Thoracic aorta (tissue), 2 donors: ENCODE measurements around the gene SMARCE1. TPM values are rescaled to one million over a fixed set of nuclear protein-coding genes. Genes with fewer than 3 reads are reported as not detected.

Experiments used
- ATAC-seq: fragments of 150-250 bp; one replicate; pipeline ENCODE4 v1.8.0; 2017; ENCODE audit warnings: low read depth; ENCODE audit not compliant: insufficient number of reproducible peaks, low FRiP score
- DNase-seq: peaks from one replicate; pipeline ENCODE4 v3.0.0-alpha.2; 2020; ENCODE audit warnings: low spot score
- H3K27ac ChIP-seq, 2 donors: fragments of 200-600 bp; sonication (generic); 1 replicate in 1 of 2; 2 replicates in 1 of 2; pipeline ENCODE4 v1.5.1; 2016; ENCODE audit warnings: mild to moderate bottlenecking in 2 of 2, moderate library complexity in 2 of 2
- H3K27me3 ChIP-seq: fragments of 200-600 bp; sonication (generic); replicated peaks from 2 replicates; pipeline ENCODE4 v1.6.0; 2016; ENCODE audit warnings: mild to moderate bottlenecking; ENCODE audit not compliant: insufficient read depth
- H3K36me3 ChIP-seq: fragments of 200-600 bp; sonication (generic); one replicate; pipeline ENCODE4 v1.5.1; 2016
- H3K4me1 ChIP-seq, 2 donors: fragments of 200-600 bp; sonication (generic); 1 replicate in 1 of 2; 2 replicates in 1 of 2; pipeline versions ENCODE4 v1.5.1 to v1.6.0; 2016; ENCODE audit warnings: low read depth in 2 of 2, mild to moderate bottlenecking in 1 of 2; ENCODE audit not compliant: control insufficient read depth in 1 of 2
- H3K4me3 ChIP-seq: fragments of 200-600 bp; sonication (generic); 2 replicates; pipeline ENCODE4 v1.5.1; 2016; ENCODE audit warnings: mild to moderate bottlenecking
- H3K9me3 ChIP-seq: fragments of 200-600 bp; sonication (generic); 2 replicates; pipeline ENCODE4 v1.5.1; 2016
- CTCF ChIP-seq: fragments of 200-600 bp; sonication (generic); IDR thresholded peaks from one replicate; pipeline ENCODE4 v1.5.1; 2019; ENCODE audit warnings: antibody characterized with exemption
- total RNA-seq, 2 donors: library from RNA; depleted of rRNA; stranded (reverse); fragments of >200 nt; gene quantifications; one replicate each; pipeline versions ENCODE4 v1.1.0 to v1.2.3, GENCODE V29; 2016

Gene SMARCE1
- total RNA-seq, 2 donors from 2014 or later = 55.9 to 84.3 TPM

GRCh38 chr17:40632216-40632615 is 15.4 kb downstream of the SMARCE1 start:
- DNase-seq (no peak), ATAC-seq (no peak)
- Histone ChIP-seq H3K4me3 (no peak overlapping the region), H3K9me3 (no peaks in the 10 kb centered on the region), H3K4me1 (no peaks in the 10 kb centered on the region), H3K36me3 (peaks cover 40% of the 10 kb centered on the region), H3K27ac (no peak overlapping the region), H3K27me3 (no peaks in the 10 kb centered on the region)
- TF ChIP-seq CTCF = no peak

GRCh38 chr17:40629842-40630241 is 17.8 kb downstream of the SMARCE1 start:
- Histone ChIP-seq H3K4me3 (no peak overlapping the region), H3K9me3 (no peaks in the 10 kb centered on the region), H3K4me1 (no peaks in the 10 kb centered on the region), H3K27me3 (no peaks in the 10 kb centered on the region), H3K36me3 (peaks cover 28% of the 10 kb centered on the region), H3K27ac (no peak overlapping the region)
- no peak for DNase-seq
- TF ChIP-seq CTCF = no peak
- no peak for ATAC-seq

DNA sequence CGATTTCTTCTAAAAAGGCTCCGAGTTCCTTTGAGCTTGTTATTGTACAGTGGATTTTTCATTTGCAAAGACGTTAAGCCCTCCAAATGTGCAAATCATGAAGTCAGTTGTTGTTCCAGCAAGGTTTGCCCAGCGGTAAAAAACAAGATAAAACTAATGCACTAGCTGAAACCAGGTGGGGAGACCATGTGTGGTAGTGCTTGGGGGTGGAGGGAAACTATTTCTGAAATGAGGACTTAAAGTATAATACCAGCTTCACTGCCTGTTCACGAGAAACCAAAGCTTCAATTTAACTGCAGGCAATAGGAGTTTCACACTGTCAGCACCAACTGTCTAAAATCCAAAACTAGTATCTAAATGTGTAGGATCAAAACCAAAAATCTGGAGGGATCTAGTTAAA is 22.3 kb downstream of the SMARCE1 start:
- Histone ChIP-seq H3K9me3 (no peaks in the 10 kb centered on the region), H3K4me1 (no peaks in the 10 kb centered on the region), H3K36me3 (peaks cover 5% of the 10 kb centered on the region), H3K4me3 (no peak overlapping the region), H3K27me3 (no peaks in the 10 kb centered on the region), H3K27ac (no peak overlapping the region)
- no peak for ATAC-seq
- no peak for DNase-seq
- no peak for TF ChIP-seq CTCF

- Histone ChIP-seq H3K27ac (no peak overlapping the region), H3K27me3 (no peaks in the 10 kb centered on the region), H3K36me3 (no peaks in the 10 kb centered on the region), H3K4me1 (no peaks in the 10 kb centered on the region), H3K9me3 (no peaks in the 10 kb centered on the region), H3K4me3 (no peak overlapping the region)
- no peak for TF ChIP-seq CTCF
- DNase-seq = no peak
- no peak for ATAC-seq
These were observed 24.0 kb downstream of the SMARCE1 start for GRCh38 chr17:40623419-40624210.

DNA sequence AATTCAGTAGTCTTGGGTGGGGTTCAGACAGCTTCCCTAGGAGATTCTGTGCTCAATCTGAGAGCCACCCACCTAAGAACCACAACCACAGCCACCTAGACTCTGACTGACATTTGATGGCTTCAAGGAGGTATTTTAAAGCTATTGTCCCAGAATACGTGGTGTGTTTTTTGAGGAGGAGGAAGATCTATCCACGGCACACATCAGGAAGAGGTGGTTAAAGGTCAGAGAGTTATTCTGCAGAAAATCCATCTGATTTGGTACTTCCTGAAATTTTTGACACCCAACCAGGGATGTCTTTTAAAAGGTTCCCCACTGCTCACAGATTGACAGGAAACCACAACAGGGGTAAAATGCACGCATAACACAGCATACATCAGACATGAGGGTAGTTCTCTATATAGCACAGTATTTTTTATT is 25.1 kb downstream of the SMARCE1 start:
- H3K9me3 ChIP-seq = no peaks in the 10 kb centered on the region
- ATAC-seq (no peak), DNase-seq (no peak)
- no peaks in the 10 kb centered on the region for H3K36me3 ChIP-seq
- no peak overlapping the region for H3K4me3 ChIP-seq
- no peaks in the 10 kb centered on the region for H3K27me3 ChIP-seq
- no peak overlapping the region for H3K27ac ChIP-seq
- TF ChIP-seq CTCF = no peak
- H3K4me1 ChIP-seq = no peaks in the 10 kb centered on the region
